ENCODE data around the gene RORC. TPM values are rescaled to one million over a fixed set of nuclear protein-coding genes. Genes with fewer than 3 reads are reported as not detected.

Gene RORC
- total RNA-seq, 1 experiment from 2014 or later: 0.44 TPM

GRCh38 chr1:151838222-151839081 lies 6.8 kb upstream of the RORC start:
- Mint-ChIP-seq H3K36me3 (peaks cover 3% of the 10 kb centered on the region; the same call in 1 of the 2 replicates), H3K27me3 (ENCODE audit: low read depth) (peaks cover 36% of the 10 kb centered on the region), H3K4me1 (peaks cover 26% of the 10 kb centered on the region), H3K4me3 (peak overlapping the region; percentile 88), H3K27ac (no peak overlapping the region), H3K9me3 (no peaks in the 10 kb centered on the region)
- DNase-seq (ENCODE audit: low spot score): peak; percentile 54
- no peak for ATAC-seq
- POLR2A ChIA-PET: interaction anchor here (1.0 to 2.1 kb wide), 5 partner anchors 43 to 327 kb away, joined by 3 to 6 read pairs (median 4); partner anchors contain the start of genes CELF3, CGN, S100A11 and SNX27
- CTCF ChIA-PET: interaction anchor here (0.6 to 3.1 kb wide), 15 partner anchors 8 to 197 kb away, joined by 3 to 24 read pairs (median 5); partner anchors contain the start of genes CELF3, RIIAD1, TDRKH and THEM5
- TF ChIP-seq IRF1 (CRISPR knock-in tag; IDR thresholded peaks at IDR 0.05) (0 out of 2 replicates have a peak, but pooled peaks have one; percentile 28), HMGXB4 (CRISPR knock-in tag; IDR thresholded peaks at IDR 0.05) (0 out of 2 replicates have a peak, but pooled peaks have one; percentile 29), TP53 (CRISPR knock-in tag; IDR thresholded peaks at IDR 0.05) (peak; percentile 85; the same call in 1 of the 2 replicates), GRHL2 (CRISPR knock-in tag; IDR thresholded peaks at IDR 0.05; ENCODE audit: insufficient replicate concordance, severe bottlenecking) (no peak), CREM (CRISPR knock-in tag; IDR thresholded peaks at IDR 0.05) (peak; percentile 44; the same call in 1 of the 2 replicates), CREB1 (CRISPR knock-in tag; IDR thresholded peaks at IDR 0.05) (no peak), ELF4 (CRISPR knock-in tag; IDR thresholded peaks at IDR 0.05; ENCODE audit: low read depth) (no peak), ZNF396 (CRISPR knock-in tag; IDR thresholded peaks at IDR 0.05; ENCODE audit: borderline replicate concordance) (no peak), RELA (CRISPR knock-in tag; IDR thresholded peaks at IDR 0.05; ENCODE audit: borderline replicate concordance) (peak; percentile 58; the same call in 1 of the 2 replicates), FOXJ3 (CRISPR knock-in tag; IDR thresholded peaks at IDR 0.05; ENCODE audit: borderline replicate concordance) (no peak), SP1 (CRISPR knock-in tag; conservative IDR thresholded peaks at IDR 0.05) (peak; percentile 40; the same call in 1 of the 2 replicates), ZNF425 (CRISPR knock-in tag; conservative IDR thresholded peaks at IDR 0.05) (no peak), TEAD4 (CRISPR knock-in tag; IDR thresholded peaks at IDR 0.05) (no peak), ARID4B (CRISPR knock-in tag; IDR thresholded peaks at IDR 0.05; ENCODE audit: borderline replicate concordance) (peak; percentile 12; the same call in 1 of the 2 replicates), E2F4 (CRISPR knock-in tag; IDR thresholded peaks at IDR 0.05; ENCODE audit: borderline replicate concordance, low read depth) (no peak), ZNF263 (CRISPR knock-in tag; IDR thresholded peaks at IDR 0.05; ENCODE audit: low read depth) (peak; percentile 50), FOXP1 (CRISPR knock-in tag; IDR thresholded peaks at IDR 0.05; ENCODE audit: borderline replicate concordance) (peak; percentile 86; the same call in 1 of the 2 replicates), ZNF232 (CRISPR knock-in tag; IDR thresholded peaks at IDR 0.05) (0 out of 2 replicates have a peak, but pooled peaks have one; percentile 22), PRDM15 (CRISPR knock-in tag; IDR thresholded peaks at IDR 0.05) (0 out of 2 replicates have a peak, but pooled peaks have one; percentile 21), ETV6 (CRISPR knock-in tag; IDR thresholded peaks at IDR 0.05) (peak; percentile 80; the same call in 1 of the 2 replicates)

All from WTC11 (cell line).